BLaER1 treated with 17β-estradiol and CSF1 and Interleukin-3, amounts not matched to agents 10 nM and 100 nM (cell line): ENCODE measurements around the gene ZCCHC18.

Source experiments
- H3K27ac ChIP-seq, 11 experiments: shearing (Covaris generic); formaldehyde crosslinking; 2 replicates each; pipeline ENCODE4 v1.8.1; 2022
- H3K27me3 ChIP-seq, 11 experiments: shearing (Covaris generic); formaldehyde crosslinking; 2 replicates each; pipeline ENCODE4 v1.8.1; 2022
- H3K36me3 ChIP-seq, 11 experiments: shearing (Covaris generic); formaldehyde crosslinking; 2 replicates each; pipeline ENCODE4 v1.8.1; 2022
- H3K4me1 ChIP-seq, 10 experiments: shearing (Covaris generic); formaldehyde crosslinking; 2 replicates each; pipeline ENCODE4 v1.8.1; 2022
- H3K4me2 ChIP-seq, 11 experiments: shearing (Covaris generic); formaldehyde crosslinking; 2 replicates each; pipeline ENCODE4 v1.8.1; 2022
- H3K4me3 ChIP-seq, 10 experiments: shearing (Covaris generic); formaldehyde crosslinking; 2 replicates each; pipeline ENCODE4 v1.8.1; 2022
- H3K9ac ChIP-seq, 11 experiments: shearing (Covaris generic); formaldehyde crosslinking; 2 replicates each; pipeline ENCODE4 v1.8.1; 2022
- H3K9me3 ChIP-seq, 11 experiments: shearing (Covaris generic); formaldehyde crosslinking; replicated peaks in 1 of 11; 2 replicates each; pipeline ENCODE4 v1.8.1; 2022
- H4K20me1 ChIP-seq, 11 experiments: shearing (Covaris generic); formaldehyde crosslinking; 2 replicates each; pipeline ENCODE4 v1.8.1; 2022
- Cebpa-rat ChIP-seq, 11 experiments: shearing (Covaris generic); IDR thresholded peaks; 2 replicates each; pipeline ENCODE4 v1.8.1; 2022

Gene ZCCHC18

DNA sequence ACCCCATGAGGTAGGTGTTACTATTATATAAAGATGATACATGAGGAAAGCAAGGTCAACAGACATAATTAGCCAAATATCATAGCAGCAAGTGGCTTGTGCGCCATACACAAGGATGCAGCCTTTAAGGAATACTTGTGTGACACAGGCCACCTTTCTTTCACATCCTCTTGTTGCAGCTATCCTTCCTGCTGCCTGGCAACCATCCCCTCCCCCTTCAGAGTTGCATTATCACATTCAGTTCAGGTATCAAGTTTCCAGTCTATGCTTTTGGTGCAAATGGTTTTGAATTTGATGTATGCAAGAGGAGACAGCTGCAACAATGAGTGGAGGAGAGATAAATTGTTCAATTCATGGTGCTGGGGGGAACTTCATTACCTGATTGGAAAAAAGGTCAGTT lies 6.4 kb downstream of the ZCCHC18 start:
- H3K9ac ChIP-seq = no peak overlapping the region
- TF ChIP-seq Cebpa-rat (IDR thresholded peaks at IDR 0.05) = no peak
- H3K27ac ChIP-seq = no peak overlapping the region

GRCh38 chrX:104122829-104123228 lies 10.5 kb downstream of the ZCCHC18 start:
- Histone ChIP-seq H3K36me3 (peaks cover 0 to 8% (median 0%) of the 10 kb centered on the region in 11 experiments; a peak in 4 of 22 replicates), H3K4me3 (no peak overlapping the region), H3K9ac (no peak overlapping the region; a peak in 1 of 22 replicates), H3K9me3 (no peaks in the 10 kb centered on the region), H3K4me2 (peak overlapping the region; percentile 13 to 75 (median 66); a peak in 21 of 22 replicates), H3K4me1 (peaks cover 11 to 15% (median 14%) of the 10 kb centered on the region in 10 experiments), H3K27ac (peak overlapping the region in 4 of 11 experiments; percentile 9 to 34 (median 21); a peak in 3 of 22 replicates), H4K20me1 (no peaks in the 10 kb centered on the region), H3K27me3 (no peaks in the 10 kb centered on the region)
- no peak for TF ChIP-seq Cebpa-rat (IDR thresholded peaks at IDR 0.05)

More for the DNA sequence above, 6.4 kb downstream of the ZCCHC18 start:
- H3K27me3 ChIP-seq = no peaks in the 10 kb centered on the region
- H3K9me3 ChIP-seq = no peaks in the 10 kb centered on the region
- H3K4me1 ChIP-seq = peaks cover 11 to 25% (median 18%) of the 10 kb centered on the region in 10 experiments
- H4K20me1 ChIP-seq = peaks cover 0 to 20% (median 10%) of the 10 kb centered on the region in 11 experiments; a peak in 12 of 22 replicates
- no peak overlapping the region for H3K4me3 ChIP-seq
- H3K36me3 ChIP-seq = no peaks in the 10 kb centered on the region
- no peak overlapping the region for H3K4me2 ChIP-seq

DNA sequence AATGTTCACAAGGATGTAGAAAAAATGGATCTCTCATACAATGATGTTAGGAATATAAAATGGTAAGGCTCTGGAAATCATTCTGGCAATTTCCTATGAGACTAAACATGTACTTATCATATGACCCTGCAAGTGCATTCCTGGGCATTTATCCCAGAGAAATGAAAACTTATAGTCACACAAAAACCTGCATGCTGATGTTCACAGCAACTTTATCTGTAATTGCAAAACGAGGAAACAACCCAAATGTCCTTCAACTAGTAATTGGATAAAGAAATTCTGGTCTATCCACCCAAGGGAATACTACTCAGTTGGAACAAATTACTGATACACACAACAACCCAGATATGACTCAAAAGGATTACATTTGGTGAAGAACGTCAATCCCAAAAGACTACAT lies 14.5 kb downstream of the ZCCHC18 start:
- no peaks in the 10 kb centered on the region for H4K20me1 ChIP-seq
- H3K27me3 ChIP-seq = no peaks in the 10 kb centered on the region
- H3K27ac ChIP-seq = no peak overlapping the region
- no peak overlapping the region for H3K4me3 ChIP-seq
- H3K4me1 ChIP-seq = peaks cover 11 to 15% (median 14%) of the 10 kb centered on the region in 10 experiments
- no peak overlapping the region for H3K9ac ChIP-seq
- H3K4me2 ChIP-seq = no peak overlapping the region
- peaks cover 0 to 24% (median 5%) of the 10 kb centered on the region in 11 experiments; a peak in 8 of 22 replicates for H3K36me3 ChIP-seq
- no peak for TF ChIP-seq Cebpa-rat (IDR thresholded peaks at IDR 0.05)
- no peaks in the 10 kb centered on the region for H3K9me3 ChIP-seq

DNA sequence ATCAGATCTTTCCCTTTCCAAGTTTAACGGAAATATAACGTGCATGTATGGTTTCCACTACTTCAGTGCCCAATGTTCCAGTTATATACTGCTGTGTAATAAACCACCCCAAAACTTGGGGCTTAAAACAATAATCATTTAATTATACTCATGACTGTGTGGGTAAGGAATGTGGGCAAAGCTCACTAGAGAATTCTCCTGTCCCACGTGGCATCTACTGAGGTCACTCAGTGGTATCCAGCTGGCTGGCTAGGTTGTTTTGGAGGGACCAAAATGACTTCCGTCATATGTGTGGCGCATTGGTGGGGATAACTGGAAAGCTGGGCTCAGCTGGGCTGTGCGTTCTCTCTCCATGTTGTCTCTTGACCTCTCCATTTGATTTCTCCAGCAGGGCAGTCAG lies 18.5 kb downstream of the ZCCHC18 start:
- H3K9me3 ChIP-seq = no peaks in the 10 kb centered on the region
- H3K4me2 ChIP-seq = no peak overlapping the region

DNA sequence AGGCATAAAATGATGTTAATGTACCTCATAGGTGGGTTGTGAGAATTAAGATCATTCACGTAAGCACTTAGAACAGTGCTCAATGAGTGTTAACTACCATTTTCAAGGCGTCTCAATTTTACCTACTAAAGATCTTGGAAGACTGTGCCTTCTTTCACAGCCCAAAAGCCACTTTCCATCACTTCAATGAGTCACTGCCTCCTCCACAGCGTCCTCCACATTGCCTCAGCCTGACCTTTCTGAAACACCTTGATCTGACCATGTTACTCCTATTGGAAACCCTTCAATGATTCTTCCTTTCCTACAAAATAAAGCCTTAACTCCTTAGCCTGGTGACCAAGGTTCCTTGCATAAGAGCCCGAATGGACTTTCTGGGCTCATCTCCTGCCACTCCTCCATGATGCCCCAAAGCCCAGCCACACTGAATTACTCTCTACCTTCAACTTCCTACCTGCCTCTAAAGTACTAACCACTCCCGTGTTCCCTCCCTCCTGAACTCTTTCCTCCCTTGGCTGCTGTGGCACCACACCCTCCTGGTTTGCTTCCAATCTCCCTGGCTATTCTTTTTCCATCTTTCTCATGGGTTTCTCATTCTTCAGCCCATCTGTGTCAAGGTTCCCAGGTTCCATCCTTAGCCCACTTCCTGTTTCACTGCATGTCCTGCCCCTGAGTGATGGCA lies 22.4 kb downstream of the ZCCHC18 start:
- Histone ChIP-seq H3K4me2 (no peak overlapping the region), H3K9ac (no peak overlapping the region), H3K4me1 (peaks cover 0 to 7% (median 3%) of the 10 kb centered on the region in 10 experiments; a peak in 3 of 20 replicates), H3K4me3 (no peak overlapping the region), H3K27ac (no peak overlapping the region), H3K27me3 (no peaks in the 10 kb centered on the region), H4K20me1 (peaks cover 0 to 51% (median 0%) of the 10 kb centered on the region in 11 experiments; a peak in 3 of 22 replicates), H3K36me3 (peaks cover 0 to 14% (median 0%) of the 10 kb centered on the region in 11 experiments; a peak in 7 of 22 replicates), H3K9me3 (no peaks in the 10 kb centered on the region)
- no peak for TF ChIP-seq Cebpa-rat (IDR thresholded peaks at IDR 0.05)

More for the DNA sequence above, 18.5 kb downstream of the ZCCHC18 start:
- peaks cover 0 to 19% (median 4%) of the 10 kb centered on the region in 11 experiments; a peak in 8 of 22 replicates for H3K36me3 ChIP-seq
- H3K27ac ChIP-seq = no peak overlapping the region
- H3K9ac ChIP-seq = no peak overlapping the region
- peaks cover 0 to 6% (median 1%) of the 10 kb centered on the region in 10 experiments; a peak in 2 of 20 replicates for H3K4me1 ChIP-seq
- H3K27me3 ChIP-seq = no peaks in the 10 kb centered on the region
- H4K20me1 ChIP-seq = peaks cover 0 to 31% (median 0%) of the 10 kb centered on the region in 11 experiments; a peak in 1 of 22 replicates
- TF ChIP-seq Cebpa-rat (IDR thresholded peaks at IDR 0.05) = no peak
- H3K4me3 ChIP-seq = no peak overlapping the region

DNA sequence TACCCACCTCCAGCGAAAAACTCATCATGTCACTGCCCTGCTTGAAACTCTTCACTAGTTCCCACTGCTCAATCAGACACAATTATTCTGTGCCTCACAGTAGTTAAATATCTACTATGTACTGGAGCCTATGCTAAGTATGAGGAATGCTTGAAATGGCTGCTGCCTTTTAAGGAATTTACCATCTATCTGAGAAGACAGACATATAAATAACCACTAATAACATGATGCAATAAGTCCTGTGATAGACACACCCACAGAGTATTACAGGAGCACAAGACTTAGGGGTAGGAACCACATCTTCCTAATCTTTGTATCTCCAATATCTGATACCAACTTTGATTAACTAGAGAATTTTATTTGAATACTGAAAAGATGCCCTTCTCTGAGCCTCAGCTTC lies 23.4 kb downstream of the ZCCHC18 start:
- no peak overlapping the region for H3K27ac ChIP-seq
- H3K4me3 ChIP-seq = no peak overlapping the region
- H3K4me2 ChIP-seq = no peak overlapping the region

DNA sequence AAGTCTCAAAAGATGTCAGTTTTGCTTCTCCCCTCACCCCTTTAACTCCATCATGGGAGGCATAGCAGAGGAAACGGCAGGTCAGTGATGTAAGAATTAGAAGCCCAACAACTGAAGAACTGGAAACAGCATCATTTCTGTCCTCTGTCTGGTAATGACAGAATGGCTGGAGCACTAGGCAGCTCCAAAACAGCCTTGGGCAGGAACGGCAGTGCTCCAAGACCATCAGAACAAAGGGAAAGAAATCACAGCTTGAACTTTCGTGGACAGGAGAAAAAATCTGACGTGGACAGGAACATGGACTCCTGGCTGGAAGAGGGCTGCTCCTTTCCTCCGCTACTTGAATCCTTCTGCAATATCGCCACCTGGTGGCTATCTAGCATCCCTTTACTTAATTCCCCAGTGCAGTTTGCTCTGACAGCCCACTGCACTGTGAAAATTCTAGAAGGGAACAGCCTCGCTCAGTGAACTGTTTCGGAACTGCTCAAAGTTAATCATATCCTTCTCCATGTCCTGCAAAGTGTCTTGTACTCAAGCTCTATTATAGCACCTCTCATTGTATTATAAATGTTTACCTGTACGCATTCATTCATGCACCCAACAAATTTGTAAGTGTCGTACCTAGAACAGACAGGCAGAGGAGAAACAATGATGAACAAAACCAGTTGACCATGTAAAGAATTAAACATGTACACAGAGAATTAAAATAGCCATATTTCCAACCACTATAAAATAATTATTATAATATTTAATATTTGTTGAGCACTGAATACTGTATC lies 24.1 kb downstream of the ZCCHC18 start:
- Histone ChIP-seq H3K4me3 (peak overlapping the region in 2 of 10 experiments; percentile 22 to 23; a peak in 2 of 20 replicates), H3K9ac (0 out of 22 replicates have a peak overlapping the region, but pooled peaks of 1 of the 11 experiments have one; percentile 50), H3K4me2 (peak overlapping the region in 4 of 11 experiments; percentile 29 to 79 (median 54); a peak in 6 of 22 replicates)

More for the DNA sequence above, 23.4 kb downstream of the ZCCHC18 start:
- H3K9ac ChIP-seq = no peak overlapping the region
- no peaks in the 10 kb centered on the region for H3K9me3 ChIP-seq
- H3K27me3 ChIP-seq = no peaks in the 10 kb centered on the region
- H3K4me1 ChIP-seq = peaks cover 0 to 7% (median 3%) of the 10 kb centered on the region in 10 experiments; a peak in 3 of 20 replicates
- peaks cover 0 to 6% (median 0%) of the 10 kb centered on the region in 11 experiments; a peak in 2 of 22 replicates for H3K36me3 ChIP-seq
- no peak for TF ChIP-seq Cebpa-rat (IDR thresholded peaks at IDR 0.05)
- H4K20me1 ChIP-seq = peaks cover 0 to 51% (median 0%) of the 10 kb centered on the region in 11 experiments; a peak in 3 of 22 replicates

DNA sequence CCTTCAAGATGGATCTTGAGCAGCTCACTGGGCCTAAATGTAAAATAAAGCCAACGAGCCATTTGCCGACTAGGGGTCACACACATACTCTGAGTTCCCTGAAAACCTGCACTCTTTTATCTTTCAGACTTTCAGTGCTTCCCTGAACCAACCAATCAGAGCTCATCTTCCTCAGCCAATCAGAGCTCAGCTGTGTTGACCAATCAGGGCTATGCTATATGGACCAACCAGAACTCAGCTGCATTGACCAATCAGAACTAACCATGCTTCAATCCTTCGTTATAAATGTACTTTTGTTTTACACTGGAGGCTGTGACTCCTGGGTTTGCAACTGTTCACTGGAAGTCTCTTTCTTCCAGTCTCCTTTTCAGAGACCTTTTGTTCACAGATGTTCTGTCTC lies 25.2 kb downstream of the ZCCHC18 start:
- Histone ChIP-seq H3K27ac (no peak overlapping the region), H3K9me3 (no peaks in the 10 kb centered on the region), H3K4me3 (no peak overlapping the region), H4K20me1 (peaks cover 0 to 45% (median 0%) of the 10 kb centered on the region in 11 experiments; a peak in 3 of 22 replicates), H3K4me1 (peaks cover 0 to 7% (median 3%) of the 10 kb centered on the region in 10 experiments; a peak in 3 of 20 replicates), H3K9ac (no peak overlapping the region), H3K27me3 (no peaks in the 10 kb centered on the region), H3K36me3 (no peaks in the 10 kb centered on the region), H3K4me2 (no peak overlapping the region)
- TF ChIP-seq Cebpa-rat (IDR thresholded peaks at IDR 0.05) = no peak

More for the DNA sequence above, 24.1 kb downstream of the ZCCHC18 start:
- H3K27me3 ChIP-seq = no peaks in the 10 kb centered on the region
- no peaks in the 10 kb centered on the region for H3K9me3 ChIP-seq
- peaks cover 0 to 51% (median 0%) of the 10 kb centered on the region in 11 experiments; a peak in 3 of 22 replicates for H4K20me1 ChIP-seq
- H3K36me3 ChIP-seq = no peaks in the 10 kb centered on the region
- TF ChIP-seq Cebpa-rat (IDR thresholded peaks at IDR 0.05) = no peak
- peaks cover 0 to 7% (median 3%) of the 10 kb centered on the region in 10 experiments; a peak in 3 of 20 replicates for H3K4me1 ChIP-seq
- H3K27ac ChIP-seq = no peak overlapping the region
